Choroid plexus epithelial cell (primary cell): Measurements from ENCODE around the gene PIAS1.
"Not testable (repeated sequence)": the region's sequence is repeated elsewhere in the genome, so short reads cannot be mapped to it uniquely, and the experiment has no call there.

Experiments used
- DNase-seq: peaks from one replicate; pipeline ENCODE4 v3.0.0-alpha.2; 2010; ENCODE audit warnings: low read depth
- H3K4me3 ChIP-seq: 2 replicates; pipeline ENCODE4 v1.5.1; 2011; ENCODE audit warnings: low read depth, mild to moderate bottlenecking, control low read depth, low read length, moderate library complexity
- CTCF ChIP-seq: conservative IDR thresholded peaks from 2 replicates; pipeline ENCODE4 v1.5.1; 2011; ENCODE audit warnings: low read depth, mild to moderate bottlenecking, control low read depth, inconsistent platforms, low read length, moderate library complexity

Gene PIAS1

GRCh38 chr15:68230157-68231100, 176.3 kb downstream of the PIAS1 start:
- DNase-seq: peak; percentile 23
- peak overlapping the region; percentile 77 for H3K4me3 ChIP-seq
- no peak for TF ChIP-seq CTCF

- H3K4me3 ChIP-seq: no peak overlapping the region
- no peak for TF ChIP-seq CTCF
- no peak for DNase-seq
These were observed 177.1 kb downstream of the PIAS1 start for GRCh38 chr15:68231102-68231818.

GRCh38 chr15:68232449-68232848, 178.3 kb downstream of the PIAS1 start:
- no peak for DNase-seq
- H3K4me3 ChIP-seq: no peak overlapping the region
- no peak for TF ChIP-seq CTCF

GRCh38 chr15:68232937-68233336, 178.8 kb downstream of the PIAS1 start:
- DNase-seq: no peak
- no peak for TF ChIP-seq CTCF
- no peak overlapping the region for H3K4me3 ChIP-seq

GRCh38 chr15:68234060-68234459, 179.9 kb downstream of the PIAS1 start:
- no peak for TF ChIP-seq CTCF
- H3K4me3 ChIP-seq: no peak overlapping the region
- no peak for DNase-seq

- not testable (repeated sequence) for DNase-seq
These were observed 180.4 kb downstream of the PIAS1 start for GRCh38 chr15:68234520-68234919.

GRCh38 chr15:68235022-68235421, 180.9 kb downstream of the PIAS1 start:
- no peak for TF ChIP-seq CTCF
- no peak overlapping the region for H3K4me3 ChIP-seq
- no peak for DNase-seq

More at GRCh38 chr15:68234520-68234919, 180.4 kb downstream of the PIAS1 start:
- H3K4me3 ChIP-seq: not testable (repeated sequence)
